ENCODE measurements around the gene NRDC.

DNA sequence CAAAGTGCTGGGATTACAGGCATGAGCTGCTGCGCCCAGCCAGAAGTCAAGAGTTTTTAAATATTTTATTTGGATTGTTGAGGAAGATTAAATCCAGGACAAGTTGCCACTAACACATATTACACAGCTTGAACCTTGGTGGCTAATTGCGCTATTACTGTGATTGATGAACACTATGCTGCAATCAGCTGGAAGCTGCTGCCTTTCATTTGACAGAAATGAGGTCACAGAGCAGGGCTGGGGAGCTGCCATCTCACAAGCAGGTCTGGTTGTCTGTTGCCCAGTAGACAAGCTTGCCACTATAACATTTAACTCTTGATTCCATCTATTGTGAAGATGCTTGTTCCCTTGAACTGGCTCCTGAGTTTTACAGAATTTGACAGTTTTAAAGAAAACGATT lies 37.4 kb upstream of the NRDC start:
- no peak for TF ChIP-seq POLR2A (IDR thresholded peaks at IDR 0.05; ENCODE audit: low read depth, low read length)
- no peak for TF ChIP-seq POLR2AphosphoS5 (IDR thresholded peaks at IDR 0.05; ENCODE audit: low read depth, low read length)

Measured in GM12892 (cell line).